HEK293 (cell line): ENCODE measurements around the gene TAF11.

Experiments used
- CTCF ChIA-PET: fragments of 350-600 bp; formaldehyde crosslinking; extraction: SDS; loops from one replicate; lab custom pipeline; 2021; ENCODE audit warnings: antibody characterized with exemption; lab: Yijun Ruan, JAX
- POLR2A ChIA-PET: fragments of 300-600 bp; formaldehyde crosslinking; extraction: SDS; loops from one replicate; lab custom pipeline; 2020; ENCODE audit warnings: antibody characterized with exemption, inconsistent platforms; lab: Yijun Ruan, JAX
- H3K27ac ChIP-seq: fragments of 200-500 bp; sonication (Bioruptor generic); 2 replicates; pipeline ENCODE4 v1.5.1; 2014; ENCODE audit warnings: low read depth, low read length, control low read depth, inconsistent platforms; ENCODE audit errors: extremely low read depth
- H3K36me3 ChIP-seq, 2 experiments: fragments of 200-500 bp in 1 of 2; sonication (Bioruptor generic) in 1 of 2; 1 replicate in 1 of 2; 2 replicates in 1 of 2; pipeline ENCODE4 v1.5.1; 2014 to 2017; ENCODE audit warnings: inconsistent platforms in 2 of 2, low read length in 2 of 2; ENCODE audit not compliant: control insufficient read depth in 2 of 2, insufficient read depth in 1 of 2
- H3K4me1 ChIP-seq: fragments of 200-500 bp; sonication (Bioruptor generic); 2 replicates; pipeline ENCODE4 v1.5.1; 2014; ENCODE audit warnings: mild to moderate bottlenecking, low read length, inconsistent platforms; ENCODE audit not compliant: control insufficient read depth, insufficient read depth
- H3K4me3 ChIP-seq: 2 replicates; pipeline ENCODE4 v1.5.1; 2011; ENCODE audit warnings: low read depth, mild to moderate bottlenecking, control low read depth, low read length, moderate library complexity
- H3K9me3 ChIP-seq: fragments of 200-500 bp; sonication (Bioruptor generic); 2 replicates; pipeline ENCODE4 v1.5.1; 2014; ENCODE audit warnings: low read depth, low read length, inconsistent platforms; ENCODE audit not compliant: control insufficient read depth, insufficient read depth
- HOXA7 ChIP-seq: sonication (generic); formaldehyde crosslinking; IDR thresholded peaks from 2 replicates; pipeline ENCODE4 v1.8.1; 2022; ENCODE audit warnings: missing genetic modification reagents, borderline replicate concordance
- HOXC10 ChIP-seq: sonication (generic); formaldehyde crosslinking; IDR thresholded peaks from 2 replicates; pipeline ENCODE4 v1.8.1; 2023; ENCODE audit warnings: mild to moderate bottlenecking, missing genetic modification reagents
- KLF1 ChIP-seq: fragments of 450-650 bp; formaldehyde crosslinking; IDR thresholded peaks from 2 replicates; pipeline ENCODE4 v1.5.1; 2016; ENCODE audit warnings: missing biosample characterization, missing genetic modification characterization
- MEIS1 ChIP-seq: sonication (generic); formaldehyde crosslinking; IDR thresholded peaks from 2 replicates; pipeline ENCODE4 v1.8.1; 2022; ENCODE audit warnings: missing genetic modification reagents, mild to moderate bottlenecking, borderline replicate concordance
- SCRT1 ChIP-seq: fragments of 450-650 bp; formaldehyde crosslinking; IDR thresholded peaks from 2 replicates; pipeline ENCODE4 v1.5.1; 2016; ENCODE audit warnings: missing biosample characterization, missing genetic modification characterization, borderline replicate concordance
- WT1 ChIP-seq: fragments of 450-650 bp; formaldehyde crosslinking; IDR thresholded peaks from 2 replicates; pipeline ENCODE4 v1.5.1; 2016; ENCODE audit warnings: missing biosample characterization, missing genetic modification characterization
- ZEB2 ChIP-seq: fragments of 450-650 bp; formaldehyde crosslinking; IDR thresholded peaks from 2 replicates; pipeline ENCODE4 v1.5.1; 2016; ENCODE audit warnings: missing biosample characterization, missing genetic modification characterization
- ZFP37 ChIP-seq: fragments of 450-650 bp; formaldehyde crosslinking; IDR thresholded peaks from 2 replicates; pipeline ENCODE4 v1.5.1; 2016; ENCODE audit warnings: missing biosample characterization, missing genetic modification characterization
- ZNF114 ChIP-seq: fragments of 450-650 bp; formaldehyde crosslinking; IDR thresholded peaks from 2 replicates; pipeline ENCODE4 v1.5.0; 2017; ENCODE audit warnings: missing biosample characterization, missing genetic modification characterization
- ZNF184 ChIP-seq: fragments of 450-650 bp; IDR thresholded peaks from 2 replicates; pipeline ENCODE4 v1.5.1; 2018; ENCODE audit warnings: missing biosample characterization, mild to moderate bottlenecking, missing genetic modification characterization
- ZNF221 ChIP-seq: fragments of 450-650 bp; formaldehyde crosslinking; IDR thresholded peaks from 2 replicates; pipeline ENCODE4 v1.5.1; 2017; ENCODE audit warnings: missing biosample characterization, missing genetic modification characterization, borderline replicate concordance
- ZNF24 ChIP-seq: fragments of 450-650 bp; formaldehyde crosslinking; IDR thresholded peaks from 2 replicates; pipeline ENCODE4 v1.5.1; 2016; ENCODE audit warnings: missing biosample characterization, missing genetic modification characterization
- ZNF248 ChIP-seq: fragments of 450-650 bp; formaldehyde crosslinking; IDR thresholded peaks from 2 replicates; pipeline ENCODE4 v1.5.1; 2017; ENCODE audit warnings: missing biosample characterization, missing genetic modification characterization
- ZNF391 ChIP-seq: fragments of 450-650 bp; formaldehyde crosslinking; IDR thresholded peaks from 2 replicates; pipeline ENCODE4 v1.5.1; 2016; ENCODE audit warnings: low read depth, missing biosample characterization, missing genetic modification characterization, borderline replicate concordance
- ZNF416 ChIP-seq: fragments of 450-650 bp; formaldehyde crosslinking; IDR thresholded peaks from 2 replicates; pipeline ENCODE4 v1.5.1; 2016; ENCODE audit warnings: missing biosample characterization, missing genetic modification characterization
- ZNF514 ChIP-seq: fragments of 450-650 bp; formaldehyde crosslinking; IDR thresholded peaks from 2 replicates; pipeline ENCODE4 v1.5.1; 2016; ENCODE audit warnings: missing biosample characterization, missing genetic modification characterization
- ZNF629 ChIP-seq: fragments of 450-650 bp; formaldehyde crosslinking; IDR thresholded peaks from 2 replicates; pipeline ENCODE4 v1.5.1; 2017; ENCODE audit warnings: missing biosample characterization, missing genetic modification characterization
- ZNF777 ChIP-seq: fragments of 450-650 bp; formaldehyde crosslinking; IDR thresholded peaks from 2 replicates; pipeline ENCODE4 v1.5.1; 2017; ENCODE audit warnings: missing biosample characterization, missing genetic modification characterization, borderline replicate concordance
- ZNF792 ChIP-seq: fragments of 450-650 bp; formaldehyde crosslinking; IDR thresholded peaks from 2 replicates; pipeline ENCODE4 v1.5.1; 2016; ENCODE audit warnings: missing biosample characterization, missing genetic modification characterization
- ZNF843 ChIP-seq: fragments of 450-650 bp; formaldehyde crosslinking; IDR thresholded peaks from 2 replicates; pipeline ENCODE4 v1.5.1; 2016; ENCODE audit warnings: missing biosample characterization, missing genetic modification characterization
- ZXDB ChIP-seq: fragments of 450-650 bp; formaldehyde crosslinking; IDR thresholded peaks from 2 replicates; pipeline ENCODE4 v1.5.1; 2016; ENCODE audit warnings: missing biosample characterization, missing genetic modification characterization
- TF ChIP-seq, protein P1 (sequence below): fragments of 450-650 bp; formaldehyde crosslinking; conservative IDR thresholded peaks from 2 replicates; pipeline ENCODE4 v1.5.1; 2016; ENCODE audit warnings: low read depth, missing biosample characterization, missing genetic modification characterization
- TF ChIP-seq, protein P2 (sequence below): fragments of 450-650 bp; formaldehyde crosslinking; IDR thresholded peaks from 2 replicates; pipeline ENCODE4 v1.5.1; 2016; ENCODE audit warnings: missing biosample characterization, missing genetic modification characterization
- TF ChIP-seq, protein P3 (sequence below): fragments of 450-650 bp; formaldehyde crosslinking; IDR thresholded peaks from 2 replicates; pipeline ENCODE4 v1.5.1; 2017; ENCODE audit warnings: missing biosample characterization, missing genetic modification characterization
- TF ChIP-seq, protein P4 (sequence below): fragments of 450-650 bp; formaldehyde crosslinking; IDR thresholded peaks from 2 replicates; pipeline ENCODE4 v1.5.1; 2016; ENCODE audit warnings: missing biosample characterization, missing genetic modification characterization

The TAF11 gene

DNA sequence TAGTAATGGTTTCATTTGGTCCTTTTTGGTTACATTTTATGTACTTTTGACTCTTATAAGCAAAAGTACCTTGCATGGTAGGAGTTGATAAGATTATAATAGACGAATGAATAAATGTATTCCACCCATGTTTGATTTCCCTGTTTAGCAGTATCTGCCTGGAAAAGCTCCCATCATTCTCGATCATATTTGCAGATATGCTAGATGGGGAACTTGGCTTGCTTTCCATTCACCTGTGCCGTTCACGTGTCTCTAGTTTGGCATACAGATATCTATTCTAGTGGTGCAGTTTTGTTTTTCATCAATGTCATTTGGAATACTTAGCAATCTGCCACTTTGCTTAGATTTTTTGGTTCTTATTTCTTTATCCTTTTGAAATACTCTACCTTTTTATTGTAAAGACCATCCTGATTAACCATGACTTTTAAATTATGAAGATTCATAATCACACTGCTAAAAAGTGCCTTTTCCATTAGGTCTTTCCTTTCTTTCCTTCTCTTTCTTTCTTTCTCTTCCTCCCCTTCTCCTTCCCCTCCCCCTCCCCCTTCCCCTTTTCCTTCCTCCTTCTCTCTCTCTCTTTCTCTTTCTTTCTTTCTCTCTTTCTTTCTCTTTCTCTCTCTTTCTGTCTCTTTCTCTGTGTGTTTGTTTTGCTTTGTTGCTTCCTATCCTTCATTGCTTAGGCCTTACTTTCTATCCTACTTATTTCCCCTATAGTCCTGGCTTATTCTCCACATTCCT lies 41.6 kb upstream of the TAF11 start (continued):
- TF ChIP-seq ZNF114 (tag by site-specific recombination) (no peak), KLF1 (tag by site-specific recombination) (no peak), ZNF221 (no peak)
- TF ChIP-seq, protein P1, sequence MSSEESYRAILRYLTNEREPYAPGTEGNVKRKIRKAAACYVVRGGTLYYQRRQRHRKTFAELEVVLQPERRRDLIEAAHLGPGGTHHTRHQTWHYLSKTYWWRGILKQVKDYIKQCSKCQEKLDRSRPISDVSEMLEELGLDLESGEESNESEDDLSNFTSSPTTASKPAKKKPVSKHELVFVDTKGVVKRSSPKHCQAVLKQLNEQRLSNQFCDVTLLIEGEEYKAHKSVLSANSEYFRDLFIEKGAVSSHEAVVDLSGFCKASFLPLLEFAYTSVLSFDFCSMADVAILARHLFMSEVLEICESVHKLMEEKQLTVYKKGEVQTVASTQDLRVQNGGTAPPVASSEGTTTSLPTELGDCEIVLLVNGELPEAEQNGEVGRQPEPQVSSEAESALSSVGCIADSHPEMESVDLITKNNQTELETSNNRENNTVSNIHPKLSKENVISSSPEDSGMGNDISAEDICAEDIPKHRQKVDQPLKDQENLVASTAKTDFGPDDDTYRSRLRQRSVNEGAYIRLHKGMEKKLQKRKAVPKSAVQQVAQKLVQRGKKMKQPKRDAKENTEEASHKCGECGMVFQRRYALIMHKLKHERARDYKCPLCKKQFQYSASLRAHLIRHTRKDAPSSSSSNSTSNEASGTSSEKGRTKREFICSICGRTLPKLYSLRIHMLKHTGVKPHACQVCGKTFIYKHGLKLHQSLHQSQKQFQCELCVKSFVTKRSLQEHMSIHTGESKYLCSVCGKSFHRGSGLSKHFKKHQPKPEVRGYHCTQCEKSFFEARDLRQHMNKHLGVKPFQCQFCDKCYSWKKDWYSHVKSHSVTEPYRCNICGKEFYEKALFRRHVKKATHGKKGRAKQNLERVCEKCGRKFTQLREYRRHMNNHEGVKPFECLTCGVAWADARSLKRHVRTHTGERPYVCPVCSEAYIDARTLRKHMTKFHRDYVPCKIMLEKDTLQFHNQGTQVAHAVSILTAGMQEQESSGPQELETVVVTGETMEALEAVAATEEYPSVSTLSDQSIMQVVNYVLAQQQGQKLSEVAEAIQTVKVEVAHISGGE (tag by site-specific recombination) = no peak
- TF ChIP-seq, protein P2, sequence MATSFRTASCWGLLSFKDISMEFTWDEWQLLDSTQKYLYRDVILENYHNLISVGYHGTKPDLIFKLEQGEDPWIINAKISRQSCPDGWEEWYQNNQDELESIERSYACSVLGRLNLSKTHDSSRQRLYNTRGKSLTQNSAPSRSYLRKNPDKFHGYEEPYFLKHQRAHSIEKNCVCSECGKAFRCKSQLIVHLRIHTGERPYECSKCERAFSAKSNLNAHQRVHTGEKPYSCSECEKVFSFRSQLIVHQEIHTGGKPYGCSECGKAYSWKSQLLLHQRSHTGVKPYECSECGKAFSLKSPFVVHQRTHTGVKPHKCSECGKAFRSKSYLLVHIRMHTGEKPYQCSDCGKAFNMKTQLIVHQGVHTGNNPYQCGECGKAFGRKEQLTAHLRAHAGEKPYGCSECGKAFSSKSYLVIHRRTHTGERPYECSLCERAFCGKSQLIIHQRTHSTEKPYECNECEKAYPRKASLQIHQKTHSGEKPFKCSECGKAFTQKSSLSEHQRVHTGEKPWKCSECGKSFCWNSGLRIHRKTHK (tag by site-specific recombination) = no peak
- TF ChIP-seq, protein P3, sequence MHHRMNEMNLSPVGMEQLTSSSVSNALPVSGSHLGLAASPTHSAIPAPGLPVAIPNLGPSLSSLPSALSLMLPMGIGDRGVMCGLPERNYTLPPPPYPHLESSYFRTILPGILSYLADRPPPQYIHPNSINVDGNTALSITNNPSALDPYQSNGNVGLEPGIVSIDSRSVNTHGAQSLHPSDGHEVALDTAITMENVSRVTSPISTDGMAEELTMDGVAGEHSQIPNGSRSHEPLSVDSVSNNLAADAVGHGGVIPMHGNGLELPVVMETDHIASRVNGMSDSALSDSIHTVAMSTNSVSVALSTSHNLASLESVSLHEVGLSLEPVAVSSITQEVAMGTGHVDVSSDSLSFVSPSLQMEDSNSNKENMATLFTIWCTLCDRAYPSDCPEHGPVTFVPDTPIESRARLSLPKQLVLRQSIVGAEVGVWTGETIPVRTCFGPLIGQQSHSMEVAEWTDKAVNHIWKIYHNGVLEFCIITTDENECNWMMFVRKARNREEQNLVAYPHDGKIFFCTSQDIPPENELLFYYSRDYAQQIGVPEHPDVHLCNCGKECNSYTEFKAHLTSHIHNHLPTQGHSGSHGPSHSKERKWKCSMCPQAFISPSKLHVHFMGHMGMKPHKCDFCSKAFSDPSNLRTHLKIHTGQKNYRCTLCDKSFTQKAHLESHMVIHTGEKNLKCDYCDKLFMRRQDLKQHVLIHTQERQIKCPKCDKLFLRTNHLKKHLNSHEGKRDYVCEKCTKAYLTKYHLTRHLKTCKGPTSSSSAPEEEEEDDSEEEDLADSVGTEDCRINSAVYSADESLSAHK = no peak

DNA sequence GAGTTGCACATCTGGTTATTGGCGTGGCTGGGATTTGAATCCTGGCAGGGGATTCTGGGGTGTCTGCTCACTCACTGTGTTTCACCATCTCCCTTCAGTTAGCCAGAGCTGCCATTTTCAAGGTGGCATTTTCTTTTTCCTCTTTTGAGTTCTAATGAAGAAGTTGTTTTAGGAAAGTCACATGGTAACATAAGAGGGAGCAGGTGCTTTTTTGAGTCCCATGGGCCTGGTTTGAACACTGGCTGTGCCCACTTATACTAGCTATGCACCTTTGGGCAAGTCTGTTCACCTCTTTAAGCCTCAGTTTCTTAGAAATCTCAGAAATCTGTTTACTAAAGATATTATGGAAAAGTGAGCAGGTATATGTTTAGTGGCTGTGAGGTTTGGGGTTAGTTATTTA lies 40.9 kb upstream of the TAF11 start:
- Histone ChIP-seq H3K27ac (peak overlapping the region; percentile 55; the same call in 1 of the 2 replicates), H3K36me3 (no peaks in the 10 kb centered on the region), H3K4me3 (no peak overlapping the region), H3K4me1 (peaks cover 21% of the 10 kb centered on the region), H3K9me3 (no peaks in the 10 kb centered on the region)
- POLR2A ChIA-PET = interaction anchor here (0.5 kb wide), 1 partner anchor 340 kb away, joined by 6 read pairs; no protein-coding TSS in a partner anchor
- CTCF ChIA-PET = interaction anchor here (1.0 kb wide), 1 partner anchor 13 kb away, joined by 3 read pairs; no protein-coding TSS in a partner anchor
- no peak for TF ChIP-seq ZNF629 (tag by site-specific recombination)

DNA sequence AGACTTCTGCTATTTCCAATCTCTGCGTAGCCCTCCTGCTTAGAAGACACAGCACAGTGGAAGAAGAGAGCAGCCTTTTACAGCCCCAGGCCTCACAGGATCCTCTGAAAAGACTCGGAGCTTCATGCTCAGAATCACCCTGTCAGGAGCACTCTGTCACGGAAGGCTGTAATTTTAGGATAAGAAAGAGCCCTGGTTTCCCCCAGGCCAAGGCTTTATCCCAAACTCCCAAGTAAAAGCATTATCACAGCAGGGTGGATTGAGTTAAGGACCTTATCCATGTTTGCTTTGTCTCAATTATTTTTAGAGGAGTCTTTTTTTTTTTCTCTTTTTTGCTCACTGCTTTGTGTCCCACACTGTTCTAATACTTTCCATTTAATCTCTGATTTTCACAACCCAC lies 40.4 kb upstream of the TAF11 start:
- ChIA-PET CTCF (interaction anchor here (0.6 to 1.0 kb wide), 3 partner anchors 12 to 47 kb away, joined by 3 to 6 read pairs (median 4); no protein-coding TSS in a partner anchor), POLR2A (no interaction called here)
- Histone ChIP-seq H3K36me3 (no peaks in the 10 kb centered on the region), H3K9me3 (no peaks in the 10 kb centered on the region), H3K4me3 (no peak overlapping the region), H3K27ac (peak overlapping the region; percentile 55), H3K4me1 (peaks cover 21% of the 10 kb centered on the region)
- TF ChIP-seq ZNF184 (no peak), HOXC10 (CRISPR knock-in tag) (no peak), MEIS1 (CRISPR knock-in tag) (no peak), ZNF843 (tag by site-specific recombination) (peak; percentile 67), ZNF248 (tag by site-specific recombination) (no peak), ZXDB (no peak), ZNF416 (no peak), WT1 (tag by site-specific recombination) (peak; percentile 65; the same call in 1 of the 2 replicates), HOXA7 (CRISPR knock-in tag) (no peak), ZNF24 (tag by site-specific recombination) (no peak), ZNF777 (no peak), ZNF391 (tag by site-specific recombination) (no peak), ZEB2 (tag by site-specific recombination) (peak; percentile 40; the same call in 1 of the 2 replicates), ZNF792 (tag by site-specific recombination) (no peak), SCRT1 (tag by site-specific recombination) (no peak), ZFP37 (no peak), ZNF514 (tag by site-specific recombination) (no peak)
- TF ChIP-seq, protein P4, sequence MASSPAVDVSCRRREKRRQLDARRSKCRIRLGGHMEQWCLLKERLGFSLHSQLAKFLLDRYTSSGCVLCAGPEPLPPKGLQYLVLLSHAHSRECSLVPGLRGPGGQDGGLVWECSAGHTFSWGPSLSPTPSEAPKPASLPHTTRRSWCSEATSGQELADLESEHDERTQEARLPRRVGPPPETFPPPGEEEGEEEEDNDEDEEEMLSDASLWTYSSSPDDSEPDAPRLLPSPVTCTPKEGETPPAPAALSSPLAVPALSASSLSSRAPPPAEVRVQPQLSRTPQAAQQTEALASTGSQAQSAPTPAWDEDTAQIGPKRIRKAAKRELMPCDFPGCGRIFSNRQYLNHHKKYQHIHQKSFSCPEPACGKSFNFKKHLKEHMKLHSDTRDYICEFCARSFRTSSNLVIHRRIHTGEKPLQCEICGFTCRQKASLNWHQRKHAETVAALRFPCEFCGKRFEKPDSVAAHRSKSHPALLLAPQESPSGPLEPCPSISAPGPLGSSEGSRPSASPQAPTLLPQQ (tag by site-specific recombination) = no peak
